Fibroblast of lung (primary cell): ENCODE results near the gene SLC15A1. TPM values are rescaled to one million over a fixed set of nuclear protein-coding genes. Genes with fewer than 3 reads are reported as not detected.

Experiments
- DNase-seq, 2 donors: peaks; one replicate each; pipeline versions ENCODE4 v3.0.0 to v3.0.0-alpha.2; 2010; ENCODE audit warnings: low read depth in 2 of 2
- H2AFZ ChIP-seq: 2 replicates; pipeline ENCODE4 v1.5.1; 2012; ENCODE audit warnings: low read length, control low read depth, inconsistent platforms
- H3K27ac ChIP-seq: 2 replicates; pipeline ENCODE4 v1.5.1; 2011; ENCODE audit warnings: low read length, control low read depth; ENCODE audit not compliant: insufficient read depth
- H3K27me3 ChIP-seq: 2 replicates; pipeline ENCODE4 v1.5.1; 2011; ENCODE audit warnings: mild to moderate bottlenecking, low read length; ENCODE audit not compliant: control insufficient read depth, insufficient read depth
- H3K36me3 ChIP-seq: 2 replicates; pipeline ENCODE4 v1.5.1; 2011; ENCODE audit warnings: low read length; ENCODE audit not compliant: control insufficient read depth, insufficient read depth
- H3K4me1 ChIP-seq: 2 replicates; pipeline ENCODE4 v1.5.1; 2011; ENCODE audit warnings: low read length; ENCODE audit not compliant: control insufficient read depth, insufficient read depth; ENCODE audit errors: extremely low read depth
- H3K4me2 ChIP-seq: 2 replicates; pipeline ENCODE4 v1.5.1; 2011; ENCODE audit warnings: low read length, control low read depth; ENCODE audit not compliant: insufficient read depth; ENCODE audit errors: extremely low read depth
- H3K4me3 ChIP-seq, 4 experiments: fragments of 200-600 bp in 1 of 4; sonication (generic) in 1 of 4; replicated peaks in 1 of 4; 2 replicates each; pipeline ENCODE4 v1.5.1; 2011 to 2016; ENCODE audit warnings: low read length in 4 of 4, low read depth in 3 of 4, mild to moderate bottlenecking in 3 of 4, control low read depth in 2 of 4, inconsistent platforms in 1 of 4, mixed read lengths in 1 of 4; ENCODE audit not compliant: insufficient read depth in 1 of 4; ENCODE audit errors: control extremely low read depth in 1 of 4
- H3K79me2 ChIP-seq: 2 replicates; pipeline ENCODE4 v1.5.1; 2012; ENCODE audit warnings: mild to moderate bottlenecking, low read length, inconsistent platforms; ENCODE audit not compliant: control insufficient read depth, insufficient read depth
- H3K9ac ChIP-seq: 2 replicates; pipeline ENCODE4 v1.5.1; 2011; ENCODE audit warnings: mild to moderate bottlenecking, low read length, control low read depth; ENCODE audit not compliant: insufficient read depth
- H3K9me3 ChIP-seq: 2 replicates; pipeline ENCODE4 v1.5.1; 2012; ENCODE audit warnings: low read depth, low read length; ENCODE audit not compliant: control insufficient read depth, insufficient read depth
- H4K20me1 ChIP-seq: 2 replicates; pipeline ENCODE4 v1.5.1; 2011; ENCODE audit warnings: low read length; ENCODE audit not compliant: control insufficient read depth, insufficient read depth; ENCODE audit errors: extremely low read depth
- EZH2 ChIP-seq: IDR thresholded peaks from 2 replicates; pipeline ENCODE4 v1.5.1; 2012; ENCODE audit warnings: low read length, control low read depth, mild to moderate bottlenecking; ENCODE audit errors: missing control alignments
- polyA plus RNA-seq, 2 donors: library from polyadenylated mRNA; depleted of rRNA in 1 of 2; stranded (reverse) in 1 of 2; unstranded in 1 of 2; fragments of >200 nt; gene quantifications; 2 replicates each; pipeline ENCODE4 v1.2.1, GENCODE V29; 2011 to 2012; ENCODE audit warnings: missing spikeins in 1 of 2
- total RNA-seq: library from RNA; depleted of rRNA; stranded (reverse); fragments of >200 nt; gene quantifications from 2 replicates; pipeline ENCODE4 v1.2.1, GENCODE V29; 2014
- TF ChIP-seq, protein P1 (sequence below), 2 donors: IDR thresholded peaks in 1 of 2; conservative IDR thresholded peaks in 1 of 2; 1 replicate in 1 of 2; 2 replicates in 1 of 2; pipeline ENCODE4 v1.5.1; 2011 to 2012; ENCODE audit warnings: low read length in 2 of 2, control low read depth in 1 of 2, inconsistent platforms in 1 of 2, low read depth in 1 of 2, mild to moderate bottlenecking in 1 of 2

Gene SLC15A1
- total and polyA plus RNA-seq, 2 donors (not counting 1 experiment from before 2014, with no cell fraction given): not detected

DNA sequence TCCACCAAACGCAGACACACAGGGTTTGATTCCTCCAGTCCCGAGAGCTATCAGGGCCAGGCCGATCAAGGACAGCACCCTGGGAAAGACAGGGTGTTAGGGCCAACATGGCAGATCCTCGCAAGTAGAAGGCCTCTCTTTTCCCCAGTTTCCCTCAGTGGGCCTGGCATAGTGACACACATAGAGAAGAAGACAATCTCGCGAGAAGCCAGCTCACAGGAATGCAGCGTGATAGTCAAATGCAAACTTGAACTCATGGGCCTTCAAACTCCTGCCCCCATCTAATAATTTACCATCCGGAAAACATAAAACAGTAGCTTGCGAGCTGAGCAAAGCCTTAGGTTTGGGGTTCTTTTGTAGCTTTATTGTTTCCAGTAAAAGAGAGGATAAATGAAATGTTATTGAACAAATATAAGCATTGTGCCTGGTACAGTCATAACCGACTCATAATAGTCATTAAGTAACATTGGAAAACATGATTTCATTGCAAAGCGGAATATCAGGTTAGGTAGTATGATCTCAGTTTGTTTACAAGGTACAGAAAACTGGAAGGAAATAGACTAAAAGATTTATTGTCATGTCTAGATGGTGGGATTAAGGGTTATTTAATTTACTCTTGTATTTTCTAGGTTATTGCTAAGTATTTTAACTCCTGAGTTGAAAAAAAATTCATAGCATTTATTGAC is 30.5 kb downstream of the SLC15A1 start:
- TF ChIP-seq EZH2: no peak
- Histone ChIP-seq H3K79me2 (no peaks in the 10 kb centered on the region), H2AFZ (no peak overlapping the region), H3K27me3 (peaks cover 4% of the 10 kb centered on the region), H3K4me3 (no peak overlapping the region), H3K9me3 (no peaks in the 10 kb centered on the region), H3K4me2 (no peak overlapping the region), H3K4me1 (no peaks in the 10 kb centered on the region), H4K20me1 (no peaks in the 10 kb centered on the region), H3K36me3 (no peaks in the 10 kb centered on the region), H3K27ac (no peak overlapping the region), H3K9ac (no peak overlapping the region)
- no peak for DNase-seq

DNA sequence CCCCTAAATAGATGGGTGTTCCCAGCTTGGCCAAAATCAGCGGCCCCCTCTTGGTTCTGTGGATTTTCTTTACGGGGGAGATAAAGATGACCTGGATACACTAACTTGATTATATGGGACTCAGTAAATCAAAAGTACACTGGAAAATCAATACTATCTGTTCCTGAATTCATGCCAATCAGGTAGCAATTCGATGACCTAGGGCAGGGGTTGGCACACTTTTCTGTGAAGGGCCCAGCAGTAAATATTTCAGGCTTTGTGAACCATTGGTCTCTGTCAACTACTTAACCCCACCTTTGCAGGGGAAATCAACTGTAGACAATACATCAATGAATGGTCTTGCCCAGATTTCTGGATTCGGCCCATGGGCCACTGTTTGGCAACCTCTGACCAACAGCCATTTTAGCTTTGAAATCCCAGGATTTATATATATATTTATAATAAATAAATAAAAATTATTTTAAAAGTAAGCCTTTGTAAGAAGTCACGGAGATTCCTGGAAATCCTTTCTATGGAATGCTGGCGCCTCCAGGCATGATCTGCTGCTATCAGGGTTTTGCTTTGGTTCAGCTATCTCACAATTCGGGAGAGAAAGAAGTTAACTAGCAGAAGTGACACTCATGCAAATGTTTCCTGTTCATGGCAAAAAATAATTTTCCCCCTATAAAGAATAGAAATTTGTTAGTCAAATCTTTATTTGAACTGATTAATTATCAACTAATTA is 32.8 kb downstream of the SLC15A1 start:
- no peaks in the 10 kb centered on the region for H3K9me3 ChIP-seq
- H3K4me1 ChIP-seq: no peaks in the 10 kb centered on the region
- no peaks in the 10 kb centered on the region for H3K79me2 ChIP-seq
- H3K27ac ChIP-seq: no peak overlapping the region
- H3K36me3 ChIP-seq: no peaks in the 10 kb centered on the region
- no peak overlapping the region for H2AFZ ChIP-seq
- H3K27me3 ChIP-seq: no peaks in the 10 kb centered on the region
- no peak overlapping the region for H3K4me3 ChIP-seq
- no peak for TF ChIP-seq EZH2
- no peak overlapping the region for H3K4me2 ChIP-seq
- H3K9ac ChIP-seq: no peak overlapping the region
- H4K20me1 ChIP-seq: no peaks in the 10 kb centered on the region
- DNase-seq: no peak

DNA sequence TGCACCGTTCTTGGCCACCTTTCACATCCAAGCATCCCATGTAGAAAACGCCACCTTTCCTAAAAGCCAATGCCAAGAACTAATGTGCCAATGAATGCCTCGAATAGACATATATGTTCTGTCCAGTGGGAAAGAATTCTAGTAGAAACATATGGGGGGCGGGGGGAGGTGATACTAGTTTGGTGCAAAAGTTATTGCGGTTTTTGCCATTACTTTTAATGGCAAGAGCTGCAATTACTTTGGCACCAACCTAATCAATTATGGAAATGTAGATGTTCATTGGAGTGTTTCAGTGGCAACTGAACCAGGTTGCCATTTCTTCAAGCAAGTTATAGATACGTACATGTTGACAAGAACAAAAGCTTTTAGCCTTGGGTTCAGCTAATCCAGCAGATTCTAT is 34.6 kb downstream of the SLC15A1 start:
- no peak for TF ChIP-seq EZH2
- TF ChIP-seq, protein P1, sequence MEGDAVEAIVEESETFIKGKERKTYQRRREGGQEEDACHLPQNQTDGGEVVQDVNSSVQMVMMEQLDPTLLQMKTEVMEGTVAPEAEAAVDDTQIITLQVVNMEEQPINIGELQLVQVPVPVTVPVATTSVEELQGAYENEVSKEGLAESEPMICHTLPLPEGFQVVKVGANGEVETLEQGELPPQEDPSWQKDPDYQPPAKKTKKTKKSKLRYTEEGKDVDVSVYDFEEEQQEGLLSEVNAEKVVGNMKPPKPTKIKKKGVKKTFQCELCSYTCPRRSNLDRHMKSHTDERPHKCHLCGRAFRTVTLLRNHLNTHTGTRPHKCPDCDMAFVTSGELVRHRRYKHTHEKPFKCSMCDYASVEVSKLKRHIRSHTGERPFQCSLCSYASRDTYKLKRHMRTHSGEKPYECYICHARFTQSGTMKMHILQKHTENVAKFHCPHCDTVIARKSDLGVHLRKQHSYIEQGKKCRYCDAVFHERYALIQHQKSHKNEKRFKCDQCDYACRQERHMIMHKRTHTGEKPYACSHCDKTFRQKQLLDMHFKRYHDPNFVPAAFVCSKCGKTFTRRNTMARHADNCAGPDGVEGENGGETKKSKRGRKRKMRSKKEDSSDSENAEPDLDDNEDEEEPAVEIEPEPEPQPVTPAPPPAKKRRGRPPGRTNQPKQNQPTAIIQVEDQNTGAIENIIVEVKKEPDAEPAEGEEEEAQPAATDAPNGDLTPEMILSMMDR (conservative IDR thresholded peaks at IDR 0.05 in 1 of 2, IDR thresholded peaks at IDR 0.05 in 1 of 2; ENCODE audit: low read depth in 1 of 2, low read length in 2 of 2): no peak
- no peaks in the 10 kb centered on the region for H3K27me3 ChIP-seq

DNA sequence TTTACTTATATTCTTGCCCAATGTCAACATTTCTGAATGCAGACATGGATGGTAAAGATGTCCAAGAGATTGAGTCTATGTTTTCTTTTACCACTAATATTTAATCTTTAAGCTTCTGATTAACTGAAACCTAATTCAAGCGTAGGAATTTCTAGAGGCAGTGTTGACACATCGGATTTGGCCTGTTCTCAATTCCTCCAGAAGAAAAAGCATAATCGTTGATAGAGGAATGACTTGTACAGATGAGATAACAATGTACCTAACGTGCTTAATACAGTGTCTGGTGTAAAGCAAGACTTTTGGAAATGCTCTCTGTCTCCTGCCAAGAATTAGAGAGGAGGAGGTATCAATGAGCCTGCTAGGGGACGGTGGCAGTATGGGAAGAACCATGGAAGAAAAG is 35.2 kb downstream of the SLC15A1 start:
- no peak overlapping the region for H2AFZ ChIP-seq
- TF ChIP-seq, protein P1 (conservative IDR thresholded peaks at IDR 0.05 in 1 of 2, IDR thresholded peaks at IDR 0.05 in 1 of 2; ENCODE audit: low read depth in 1 of 2, low read length in 2 of 2): no peak
- no peak for TF ChIP-seq EZH2
- DNase-seq: no peak

More for the DNA sequence above, 34.6 kb downstream of the SLC15A1 start:
- H3K27ac ChIP-seq: no peak overlapping the region
- no peaks in the 10 kb centered on the region for H4K20me1 ChIP-seq
- H3K36me3 ChIP-seq: no peaks in the 10 kb centered on the region
- H3K9ac ChIP-seq: no peak overlapping the region
- no peaks in the 10 kb centered on the region for H3K79me2 ChIP-seq
- no peak overlapping the region for H2AFZ ChIP-seq
- no peaks in the 10 kb centered on the region for H3K9me3 ChIP-seq
- no peaks in the 10 kb centered on the region for H3K4me1 ChIP-seq
- H3K4me3 ChIP-seq: no peak overlapping the region
- no peak for DNase-seq
- no peak overlapping the region for H3K4me2 ChIP-seq

More for the DNA sequence above, 35.2 kb downstream of the SLC15A1 start:
- Histone ChIP-seq H3K27me3 (no peaks in the 10 kb centered on the region), H3K27ac (no peak overlapping the region), H3K36me3 (no peaks in the 10 kb centered on the region), H4K20me1 (no peaks in the 10 kb centered on the region), H3K9ac (no peak overlapping the region), H3K4me1 (no peaks in the 10 kb centered on the region), H3K79me2 (no peaks in the 10 kb centered on the region), H3K4me2 (no peak overlapping the region), H3K9me3 (no peaks in the 10 kb centered on the region), H3K4me3 (no peak overlapping the region)
